K562 (cell line): ENCODE results near the gene ITPR1. TPM values are rescaled to one million over a fixed set of nuclear protein-coding genes. Genes with fewer than 3 reads are reported as not detected.

Experiments
- ATAC-seq: fragments of 200-7000 bp; cut with Tn5 transposase; 3 replicates; pipeline ENCODE4 v1.9.1; 2020; ENCODE audit warnings: moderate library complexity
- BruUV-seq: library from RNA; stranded (reverse); fragments of 400-500 nt; replicated peaks from 2 replicates; lab custom pipeline; 2021; lab: Mats Ljungman, UMichigan
- CTCF ChIA-PET: fragments of 300-600 bp; formaldehyde crosslinking; extraction: SDS; loops from one replicate; lab custom pipeline; 2021; ENCODE audit warnings: low intra/inter-chr PET ratio; lab: Yijun Ruan, JAX
- POLR2A ChIA-PET: fragments of 300-600, 350-650 bp; sonication (Branson Sonifier 250); formaldehyde crosslinking; extraction: SDS; loops from one replicate; lab custom pipeline; 2021; ENCODE audit warnings: antibody characterized with exemption, inconsistent platforms; lab: Yijun Ruan, JAX
- DNase-seq, 4 experiments: peaks; one replicate each; pipeline versions ENCODE4 v3.0.0 to v3.0.0-alpha.2; 2011 to 2018; ENCODE audit warnings: low spot score in 3 of 4, mixed read lengths in 3 of 4; ENCODE audit errors: extremely low read depth in 1 of 4
- FAIRE-seq: peaks from 2 replicates; lab custom pipeline; 2011; peaks lifted over from hg19 to GRCh38; lab: Jason Lieb, UNC
- H2AFZ ChIP-seq: 2 replicates; pipeline ENCODE4 v1.6.0; 2011; ENCODE audit warnings: low read depth, low read length, control low read depth, inconsistent platforms
- H3K27ac ChIP-seq: fragments of 200-600 bp; 3 replicates; pipeline ENCODE4 v1.8.0; 2011; ENCODE audit warnings: low read depth, mild to moderate bottlenecking, control low read depth, inconsistent platforms, low read length, moderate library complexity, mixed read lengths; ENCODE audit errors: extremely low read depth
- H3K27me3 ChIP-seq, 2 experiments: fragments of 300-600 bp in 1 of 2; 2 replicates in 1 of 2; 3 replicates in 1 of 2; pipeline versions ENCODE4 v1.6.0 to v1.8.0; 2011; ENCODE audit warnings: inconsistent platforms in 2 of 2, low read length in 2 of 2, mild to moderate bottlenecking in 1 of 2, mixed read lengths in 1 of 2, moderate library complexity in 1 of 2; ENCODE audit not compliant: control insufficient read depth in 2 of 2, insufficient read depth in 2 of 2
- H3K36me3 ChIP-seq: fragments of 300-600 bp; 3 replicates; pipeline ENCODE4 v1.8.0; 2011; ENCODE audit warnings: mild to moderate bottlenecking, low read length, inconsistent platforms; ENCODE audit not compliant: control insufficient read depth, insufficient read depth
- H3K4me1 ChIP-seq, 2 experiments: fragments of 200-600 bp in 1 of 2; replicated peaks in 1 of 2; 2 replicates in 1 of 2; 3 replicates in 1 of 2; pipeline versions ENCODE4 v1.5.1 to v1.8.0; 2011; ENCODE audit warnings: inconsistent platforms in 2 of 2, low read length in 2 of 2, mild to moderate bottlenecking in 1 of 2, mixed read lengths in 1 of 2, moderate library complexity in 1 of 2; ENCODE audit not compliant: control insufficient read depth in 2 of 2, insufficient read depth in 2 of 2
- H3K4me2 ChIP-seq: 2 replicates; pipeline ENCODE4 v1.6.1; 2011; ENCODE audit warnings: low read length, control low read depth, inconsistent platforms, mixed read lengths; ENCODE audit not compliant: insufficient read depth
- H3K4me3 ChIP-seq: fragments of 200-600 bp; sonication (generic), shearing (Covaris generic); 2 replicates; pipeline ENCODE4 v1.5.1; 2016; ENCODE audit warnings: control low read depth, inconsistent platforms
- H3K79me2 ChIP-seq: fragments of 200-600 bp; 3 replicates; pipeline ENCODE4 v1.8.0; 2011; ENCODE audit warnings: low read length, inconsistent platforms; ENCODE audit not compliant: control insufficient read depth, insufficient read depth
- H3K9ac ChIP-seq, 2 experiments: 2 replicates each; pipeline versions ENCODE4 v1.6.0 to v1.6.1; 2011; ENCODE audit warnings: low read depth in 2 of 2, low read length in 2 of 2, control low read depth in 1 of 2, inconsistent platforms in 1 of 2, mild to moderate bottlenecking in 1 of 2, mixed read lengths in 1 of 2; ENCODE audit not compliant: insufficient read depth in 1 of 2
- H3K9me1 ChIP-seq: one replicate; pipeline ENCODE4 v1.6.0; 2011; ENCODE audit warnings: inconsistent platforms, mild to moderate bottlenecking, low read length, moderate library complexity; ENCODE audit not compliant: control insufficient read depth, insufficient read depth
- H3K9me3 ChIP-seq: replicated peaks from 2 replicates; pipeline ENCODE4 v1.5.1; 2011; ENCODE audit warnings: low read depth, low read length, inconsistent platforms; ENCODE audit not compliant: control insufficient read depth, insufficient read depth
- H4K20me1 ChIP-seq: replicated peaks from 2 replicates; pipeline ENCODE4 v1.6.1; 2011; ENCODE audit warnings: low read length, inconsistent platforms, mixed read lengths; ENCODE audit not compliant: control insufficient read depth, insufficient read depth
- ATF2 ChIP-seq: sonication (generic); formaldehyde crosslinking; IDR thresholded peaks from 2 replicates; pipeline ENCODE4 v1.8.1; 2022; ENCODE audit warnings: missing genetic modification reagents
- NR4A1 ChIP-seq, 2 experiments: fragments of 250-450 bp in 1 of 2; fragments of 450-650 bp in 1 of 2; sonication (Bioruptor Pico) in 1 of 2; IDR thresholded peaks; 2 replicates each; pipeline versions ENCODE4 v1.4.0 to v1.6.1; 2016 to 2020; ENCODE audit warnings: mild to moderate bottlenecking in 2 of 2, missing compliant biosample characterization in 1 of 2, missing genetic modification characterization in 1 of 2, moderate library complexity in 1 of 2
- ZKSCAN8 ChIP-seq: fragments of 200-800 bp; sonication (Bioruptor generic); IDR thresholded peaks from 2 replicates; pipeline ENCODE4 v1.6.1; 2016; ENCODE audit warnings: missing genetic modification characterization, missing compliant biosample characterization
- WGBS: fragments of 100-300 bp; shearing (Covaris generic); methylation state at CpG from one replicate; pipeline ENCODE4 v1.1.6; 2016; ENCODE audit warnings: low coverage, mixed read lengths; ENCODE audit not compliant: insufficient coverage; ENCODE audit errors: missing lambda C conversion rate; 5-methylcytosine and 5-hydroxymethylcytosine counted together
- in situ Hi-C: fragments of 300-500 bp; cut with MboI; formaldehyde crosslinking; loops from 4 replicates; pipeline ENCODE4 v1.15.0; 2018; ENCODE audit warnings: inconsistent platforms, mixed read lengths
- intact Hi-C: fragments of 100-400 bp; cut with micrococcal nuclease; formaldehyde crosslinking; loops from 2 replicates; pipeline ENCODE4 v1.14.2; 2022
- polyA plus RNA-seq, 8 experiments: library from polyadenylated mRNA; depleted of rRNA in 4 of 8; stranded (reverse) in 5 of 8; unstranded in 3 of 8; fragments of >200 nt; fragmentation: Nextera tagmentation in 2 of 8; fragmentation: Illumina TruSeq in 1 of 8; extraction: Ambion mirVana in 2 of 8; extraction: Trizol in 1 of 8; gene quantifications; 2 replicates each; pipeline versions ENCODE4 v1.2.1 to v1.2.3, GENCODE V29; 2011 to 2014; ENCODE audit warnings: inconsistent platforms in 1 of 8, missing spikeins in 1 of 8
- total RNA-seq, 7 experiments: library from RNA; depleted of rRNA in 6 of 7; stranded (reverse); fragments of >200 nt in 6 of 7; fragmentation: Illumina TruSeq in 2 of 7; extraction: Trizol in 2 of 7; gene quantifications; 2 replicates each; pipeline versions ENCODE4 v1.2.1 to v1.2.3, GENCODE V29; 2011 to 2021; ENCODE audit warnings: low replicate concordance in 1 of 7

ITPR1 gene
- total and polyA plus RNA-seq, 9 of the 15 experiments (the other 6 are each of a cell fraction or from before 2014, with no cell fraction given): 22.4 to 40.0 (median 27.4) TPM

DNA sequence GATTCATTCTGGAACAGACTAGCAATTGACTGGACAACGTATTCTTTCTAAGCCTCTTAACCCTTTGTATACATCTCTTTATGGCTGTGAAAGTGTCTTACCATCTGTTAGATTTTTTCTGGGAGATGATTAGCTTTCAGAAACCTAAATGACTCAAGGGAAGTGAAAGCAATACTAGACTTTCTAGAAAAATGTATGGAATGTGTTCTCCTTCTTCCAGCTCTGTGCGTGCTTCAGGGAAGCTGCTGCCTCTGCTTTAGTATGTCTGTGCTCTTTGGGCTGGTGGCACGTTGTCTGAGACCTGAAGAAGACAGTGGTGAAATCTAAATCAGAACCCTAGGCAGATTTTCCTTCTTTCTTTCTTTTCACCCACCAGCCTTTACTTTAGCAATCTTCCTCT is 89.5 kb downstream of the ITPR1 start:
- DNase-seq: no peak
- CTCF ChIA-PET: no interaction called here
- Histone ChIP-seq H3K4me2 (no peak overlapping the region), H3K36me3 (no peaks in the 10 kb centered on the region), H3K9me1 (no peaks in the 10 kb centered on the region), H2AFZ (no peak overlapping the region), H4K20me1 (peaks cover 4% of the 10 kb centered on the region), H3K79me2 (no peaks in the 10 kb centered on the region), H3K27me3 (no peaks in the 10 kb centered on the region; a peak in 1 of 5 replicates), H3K9me3 (no peaks in the 10 kb centered on the region), H3K4me1 (peaks cover 0 to 8% of the 10 kb centered on the region in 2 experiments; a peak in 2 of 5 replicates), H3K27ac (no peak overlapping the region)
- ATAC-seq: no peak
- FAIRE-seq: no peak
- WGBS: 35% methylated on average over 3 of the region's 3 CpGs
- POLR2A ChIA-PET: interaction anchor here (0.7 to 2.4 kb wide), 4 partner anchors 13 to 278 kb away, joined by 3 to 8 read pairs (median 4); no protein-coding TSS in a partner anchor
- intact Hi-C loops (loop anchor here (5.0 kb wide), 1 partner anchor 165 kb away; no protein-coding TSS in a partner anchor), in situ Hi-C loops (no loop called here)
- BruUV-seq: no TSS peak
- TF ChIP-seq ZKSCAN8 (CRISPR knock-in tag): no peak
- no peak for TF ChIP-seq ATF2 (CRISPR knock-in tag)
- no peak for TF ChIP-seq NR4A1 (CRISPR knock-in tag; IDR thresholded peaks at IDR 0.05)
- 0 out of 2 replicates have a peak, but pooled peaks have one; percentile 0 for TF ChIP-seq NR4A1 (tag; IDR thresholded peaks at IDR 0.05)
- TF ChIP-seq, all 486 proteins: peak for 1
- no peak overlapping the region for H3K4me3 ChIP-seq
- H3K9ac ChIP-seq: no peak overlapping the region
